Regular cardiac myocyte (primary cell): ENCODE measurements around the gene PSG5. TPM values are rescaled to one million over a fixed set of nuclear protein-coding genes. Genes with fewer than 3 reads are reported as not detected.

Source experiments
- total RNA-seq: library from RNA; depleted of rRNA; stranded (reverse); fragments of >200 nt; gene quantifications from 2 replicates; pipeline ENCODE4 v1.2.3, GENCODE V29; 2014

PSG5 gene
- total RNA-seq = 4.6 and 6.8 TPM in 2 replicates

DNA sequence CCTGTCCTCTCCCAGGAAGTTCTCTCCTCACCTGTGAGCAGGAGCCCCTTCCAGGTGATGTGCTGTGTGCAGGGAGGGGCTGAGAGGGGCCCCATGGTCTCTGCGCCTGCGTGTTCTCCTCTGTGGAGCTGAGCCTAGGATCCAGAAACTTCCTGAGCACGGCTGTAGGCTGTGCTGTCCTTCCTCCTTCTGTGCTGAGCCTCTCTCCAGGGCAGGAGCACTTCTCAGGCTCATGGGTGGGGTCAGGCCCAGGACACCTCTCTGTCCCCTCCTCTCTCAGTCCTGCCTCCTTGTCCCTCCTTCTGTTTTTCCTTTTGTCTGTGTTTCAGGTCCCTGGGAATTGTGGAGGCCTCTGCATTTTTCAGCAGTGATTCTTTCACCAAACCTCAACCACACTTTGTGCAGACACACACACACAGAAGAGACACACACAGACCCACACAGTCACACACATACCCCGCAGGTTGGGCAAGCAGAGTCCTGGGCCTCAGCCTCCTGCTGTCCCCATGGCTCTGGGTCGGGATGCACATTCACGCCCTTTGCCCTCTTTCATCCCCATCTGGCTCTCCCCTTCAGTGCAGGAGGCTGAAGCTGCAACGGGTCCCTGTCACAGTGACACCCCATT is at the start of gene PSG5:
Gene PSG5 (minus strand): TSS at position 226 of the 625 bp plus-strand sequence. CDS start 131 bp downstream, at position 95.

DNA sequence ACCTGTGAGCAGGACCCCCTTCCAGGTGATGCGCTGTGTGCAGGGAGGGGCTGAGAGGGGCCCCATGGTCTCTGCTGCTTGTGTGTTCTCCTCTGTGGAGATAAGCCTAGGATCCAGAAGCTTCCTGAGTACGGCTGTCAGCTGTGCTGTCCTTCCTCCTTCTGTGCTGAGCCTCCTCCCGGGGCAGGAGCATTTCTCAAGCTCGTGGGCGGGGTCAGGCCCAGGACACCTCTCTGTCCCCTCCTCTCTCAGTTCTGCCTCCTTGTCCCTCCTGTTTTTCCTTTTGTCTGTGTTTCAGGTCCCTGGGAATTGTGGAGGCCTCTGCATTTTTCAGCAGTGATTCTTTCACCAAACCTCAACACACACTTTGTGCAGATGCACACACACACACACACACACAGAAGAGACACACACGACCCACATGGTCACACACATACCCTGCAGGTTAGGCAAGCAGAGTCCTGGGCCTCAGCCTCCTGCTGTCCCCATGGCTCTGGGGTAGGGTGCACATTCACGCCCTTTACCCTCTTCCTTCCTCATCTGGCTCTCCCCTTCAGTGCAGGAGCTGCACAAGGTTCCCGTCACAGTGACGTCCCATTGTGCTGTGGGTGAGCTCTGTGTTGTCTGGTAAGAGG is 19.3 kb upstream of the PSG5 start, which contains the start of gene PSG4:
Gene PSG4 (minus strand): TSS at position 168 of the 635 bp plus-strand sequence. CDS start 102 bp downstream, at position 66.

Other genes starting within 250 kb of the PSG5 start
- under 0.01 TPM in 2 replicates for gene PSG7, start 249.3 kb downstream of the PSG5 start, total RNA-seq
- gene PSG11, start 160.1 kb downstream of the PSG5 start, total RNA-seq = under 0.01 TPM in 1 of 2 replicates, not detected in the other
- 0.19 and 0.56 TPM in 2 replicates for gene PSG2, start 103.8 kb downstream of the PSG5 start, total RNA-seq
- 10.4 and 12.4 TPM in 2 replicates for gene PSG4, start 19.1 kb upstream of the PSG5 start, total RNA-seq
- under 0.01 and 0.56 TPM in 2 replicates for gene PSG9, start 83.0 kb upstream of the PSG5 start, total RNA-seq
- under 0.01 and 0.28 TPM in 2 replicates for gene CD177, start 167.2 kb upstream of the PSG5 start, total RNA-seq
- gene TEX101, start 228.4 kb upstream of the PSG5 start, total RNA-seq = not detected in 2 replicates